ENCODE data around the gene NOTO.

NOTO gene

DNA sequence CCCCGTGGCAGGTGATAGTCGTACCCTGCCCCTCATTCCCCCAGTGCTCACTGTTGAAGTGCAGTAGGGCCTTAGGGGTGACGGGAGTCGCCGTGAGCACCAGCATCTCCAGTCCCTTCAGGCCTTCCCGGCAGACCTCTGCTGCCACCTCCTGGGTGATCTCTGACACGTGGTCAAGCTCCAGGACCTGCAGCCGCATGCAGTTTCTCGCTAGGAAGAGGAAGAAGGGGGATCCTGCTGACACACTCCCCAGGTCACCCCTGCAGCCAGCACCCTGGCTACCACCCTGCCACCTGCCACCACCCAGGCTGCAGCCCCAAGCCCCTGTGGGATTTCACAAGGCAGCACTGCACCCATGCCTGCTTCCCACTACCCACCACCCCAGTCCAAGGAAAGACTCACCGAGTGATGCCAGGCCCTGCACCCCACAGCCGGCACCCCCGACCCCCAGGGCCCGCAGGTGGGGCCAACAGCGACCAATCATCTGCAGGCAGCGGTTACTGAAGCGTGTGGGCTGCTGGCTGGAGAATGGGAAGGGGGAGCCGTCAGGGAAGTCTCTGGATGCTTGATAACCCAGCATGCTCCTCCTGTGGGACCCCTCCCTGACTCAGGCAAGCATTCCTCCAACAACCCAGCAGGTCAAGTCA is 58.1 kb downstream of the NOTO start:
- no peak overlapping the region for H3K4me3 ChIP-seq (replicated peaks; ENCODE audit: low read depth, low read length)
- TF ChIP-seq, protein P1, sequence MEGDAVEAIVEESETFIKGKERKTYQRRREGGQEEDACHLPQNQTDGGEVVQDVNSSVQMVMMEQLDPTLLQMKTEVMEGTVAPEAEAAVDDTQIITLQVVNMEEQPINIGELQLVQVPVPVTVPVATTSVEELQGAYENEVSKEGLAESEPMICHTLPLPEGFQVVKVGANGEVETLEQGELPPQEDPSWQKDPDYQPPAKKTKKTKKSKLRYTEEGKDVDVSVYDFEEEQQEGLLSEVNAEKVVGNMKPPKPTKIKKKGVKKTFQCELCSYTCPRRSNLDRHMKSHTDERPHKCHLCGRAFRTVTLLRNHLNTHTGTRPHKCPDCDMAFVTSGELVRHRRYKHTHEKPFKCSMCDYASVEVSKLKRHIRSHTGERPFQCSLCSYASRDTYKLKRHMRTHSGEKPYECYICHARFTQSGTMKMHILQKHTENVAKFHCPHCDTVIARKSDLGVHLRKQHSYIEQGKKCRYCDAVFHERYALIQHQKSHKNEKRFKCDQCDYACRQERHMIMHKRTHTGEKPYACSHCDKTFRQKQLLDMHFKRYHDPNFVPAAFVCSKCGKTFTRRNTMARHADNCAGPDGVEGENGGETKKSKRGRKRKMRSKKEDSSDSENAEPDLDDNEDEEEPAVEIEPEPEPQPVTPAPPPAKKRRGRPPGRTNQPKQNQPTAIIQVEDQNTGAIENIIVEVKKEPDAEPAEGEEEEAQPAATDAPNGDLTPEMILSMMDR (IDR thresholded peaks at IDR 0.05; ENCODE audit: low read depth, low read length, missing control alignments): peak; percentile 33
- DNase-seq (ENCODE audit: extremely low read depth, low read depth): no peak
